Measurements from ENCODE around the gene POU1F1.
A peak's percentile ranks its signal among the peaks of the same experiment; 100 is the strongest.

Gene POU1F1

GRCh38 chr3:87269723-87270122 lies 6.7 kb downstream of the POU1F1 start:
- Histone ChIP-seq H3K4me1 (ENCODE audit: control insufficient read depth, low read depth, low read length) (no peaks in the 10 kb centered on the region), H3K18ac (ENCODE audit: low read length) (no peak overlapping the region), H3K4me3 (ENCODE audit: low read length) (no peak overlapping the region), H2BK15ac (replicated peaks; ENCODE audit: low read depth) (no peak overlapping the region), H3K56ac (ENCODE audit: low read length) (no peak overlapping the region), H3K4ac (ENCODE audit: low read depth, low read length) (no peak overlapping the region), H2BK5ac (ENCODE audit: low read length) (no peak overlapping the region), H3K36me3 (ENCODE audit: control insufficient read depth, insufficient read depth, low read length) (no peaks in the 10 kb centered on the region), H3K27me3 (ENCODE audit: insufficient read depth, low read length, poor library complexity) (no peaks in the 10 kb centered on the region), H3K9ac (ENCODE audit: low read length) (no peak overlapping the region), H4K8ac (ENCODE audit: low read depth, low read length) (no peak overlapping the region), H2BK120ac (ENCODE audit: low read depth, low read length) (no peak overlapping the region), H3K4me2 (ENCODE audit: low read length) (no peak overlapping the region), H3K79me1 (ENCODE audit: low read length) (no peaks in the 10 kb centered on the region), H2AK5ac (ENCODE audit: low read length) (no peak overlapping the region), H3K23ac (ENCODE audit: low read length) (no peak overlapping the region), H3K79me2 (ENCODE audit: control insufficient read depth, insufficient read depth, low read length) (no peaks in the 10 kb centered on the region), H3K27ac (ENCODE audit: low read depth, low read length) (no peak overlapping the region), H4K5ac (ENCODE audit: low read length) (no peak overlapping the region)
- no peak for DNase-seq

GRCh38 chr3:87268646-87269211 lies 7.7 kb downstream of the POU1F1 start:
- Histone ChIP-seq H3K23ac (ENCODE audit: low read length) (no peak overlapping the region), H3K4me3 (ENCODE audit: low read length) (no peak overlapping the region), H3K27me3 (ENCODE audit: insufficient read depth, low read length, poor library complexity) (no peaks in the 10 kb centered on the region), H3K56ac (ENCODE audit: low read length) (no peak overlapping the region), H3K79me1 (ENCODE audit: low read length) (no peaks in the 10 kb centered on the region), H2BK15ac (replicated peaks; ENCODE audit: low read depth) (no peak overlapping the region), H3K79me2 (ENCODE audit: control insufficient read depth, insufficient read depth, low read length) (no peaks in the 10 kb centered on the region), H3K4me1 (ENCODE audit: control insufficient read depth, low read depth, low read length) (no peaks in the 10 kb centered on the region), H3K4me2 (ENCODE audit: low read length) (no peak overlapping the region), H4K5ac (ENCODE audit: low read length) (no peak overlapping the region), H2AK5ac (ENCODE audit: low read length) (no peak overlapping the region), H3K18ac (ENCODE audit: low read length) (no peak overlapping the region), H2BK5ac (ENCODE audit: low read length) (no peak overlapping the region), H3K36me3 (ENCODE audit: control insufficient read depth, insufficient read depth, low read length) (no peaks in the 10 kb centered on the region), H3K27ac (ENCODE audit: low read depth, low read length) (no peak overlapping the region), H3K4ac (ENCODE audit: low read depth, low read length) (no peak overlapping the region), H4K8ac (ENCODE audit: low read depth, low read length) (no peak overlapping the region), H2BK120ac (ENCODE audit: low read depth, low read length) (no peak overlapping the region), H3K9ac (ENCODE audit: low read length) (no peak overlapping the region)
- DNase-seq, result peak; percentile 14
- WGBS (ENCODE audit: extremely low coverage, insufficient coverage, low lambda C conversion rate), result no CpG with 5 or more reads among the region's 4 CpGs

- Histone ChIP-seq H3K79me2 (ENCODE audit: control insufficient read depth, insufficient read depth, low read length) (no peaks in the 10 kb centered on the region), H3K79me1 (ENCODE audit: low read length) (no peaks in the 10 kb centered on the region), H3K9ac (ENCODE audit: low read length) (no peak overlapping the region), H3K27ac (ENCODE audit: low read depth, low read length) (no peak overlapping the region), H3K56ac (ENCODE audit: low read length) (no peak overlapping the region), H3K4ac (ENCODE audit: low read depth, low read length) (no peak overlapping the region), H3K4me1 (ENCODE audit: control insufficient read depth, low read depth, low read length) (no peaks in the 10 kb centered on the region), H3K4me2 (ENCODE audit: low read length) (no peak overlapping the region), H3K36me3 (ENCODE audit: control insufficient read depth, insufficient read depth, low read length) (no peaks in the 10 kb centered on the region), H3K27me3 (ENCODE audit: insufficient read depth, low read length, poor library complexity) (no peaks in the 10 kb centered on the region), H2BK5ac (ENCODE audit: low read length) (no peak overlapping the region), H3K18ac (ENCODE audit: low read length) (no peak overlapping the region), H3K23ac (ENCODE audit: low read length) (no peak overlapping the region), H2BK120ac (ENCODE audit: low read depth, low read length) (no peak overlapping the region), H4K8ac (ENCODE audit: low read depth, low read length) (no peak overlapping the region), H4K5ac (ENCODE audit: low read length) (no peak overlapping the region), H3K4me3 (ENCODE audit: low read length) (no peak overlapping the region), H2AK5ac (ENCODE audit: low read length) (no peak overlapping the region), H2BK15ac (replicated peaks; ENCODE audit: low read depth) (no peak overlapping the region)
- no peak for DNase-seq
- no CpG with 5 or more reads among the region's 8 CpGs for WGBS (ENCODE audit: extremely low coverage, insufficient coverage, low lambda C conversion rate)
Measured at GRCh38 chr3:87267953-87268645, 8.3 kb downstream of the POU1F1 start.

- H3K4me1 ChIP-seq (ENCODE audit: control insufficient read depth, low read depth, low read length), result no peaks in the 10 kb centered on the region
- H2AK5ac ChIP-seq (ENCODE audit: low read length), result no peak overlapping the region
- no peaks in the 10 kb centered on the region for H3K36me3 ChIP-seq (ENCODE audit: control insufficient read depth, insufficient read depth, low read length)
- H2BK120ac ChIP-seq (ENCODE audit: low read depth, low read length), result no peak overlapping the region
- no peak overlapping the region for H2BK15ac ChIP-seq (replicated peaks; ENCODE audit: low read depth)
- H3K18ac ChIP-seq (ENCODE audit: low read length), result no peak overlapping the region
- no peak overlapping the region for H3K27ac ChIP-seq (ENCODE audit: low read depth, low read length)
- H3K79me1 ChIP-seq (ENCODE audit: low read length), result no peaks in the 10 kb centered on the region
- no peak overlapping the region for H4K5ac ChIP-seq (ENCODE audit: low read length)
- DNase-seq, result no peak
- no peak overlapping the region for H3K4ac ChIP-seq (ENCODE audit: low read depth, low read length)
- H4K8ac ChIP-seq (ENCODE audit: low read depth, low read length), result no peak overlapping the region
- no peak overlapping the region for H3K4me2 ChIP-seq (ENCODE audit: low read length)
- H3K23ac ChIP-seq (ENCODE audit: low read length), result no peak overlapping the region
- H2BK5ac ChIP-seq (ENCODE audit: low read length), result no peak overlapping the region
- no CpG with 5 or more reads among the region's 2 CpGs for WGBS (ENCODE audit: extremely low coverage, insufficient coverage, low lambda C conversion rate)
- no peaks in the 10 kb centered on the region for H3K79me2 ChIP-seq (ENCODE audit: control insufficient read depth, insufficient read depth, low read length)
- H3K9ac ChIP-seq (ENCODE audit: low read length), result no peak overlapping the region
- H3K56ac ChIP-seq (ENCODE audit: low read length), result no peak overlapping the region
- no peak overlapping the region for H3K4me3 ChIP-seq (ENCODE audit: low read length)
- H3K27me3 ChIP-seq (ENCODE audit: insufficient read depth, low read length, poor library complexity), result no peaks in the 10 kb centered on the region
Measured at GRCh38 chr3:87261925-87262324, 14.5 kb downstream of the POU1F1 start.

- Histone ChIP-seq H2BK5ac (ENCODE audit: low read length) (no peak overlapping the region), H3K56ac (ENCODE audit: low read length) (no peak overlapping the region), H3K79me2 (ENCODE audit: control insufficient read depth, insufficient read depth, low read length) (no peaks in the 10 kb centered on the region), H4K5ac (ENCODE audit: low read length) (no peak overlapping the region), H3K23ac (ENCODE audit: low read length) (no peak overlapping the region), H3K9ac (ENCODE audit: low read length) (no peak overlapping the region), H3K36me3 (ENCODE audit: control insufficient read depth, insufficient read depth, low read length) (no peaks in the 10 kb centered on the region), H3K4me3 (ENCODE audit: low read length) (no peak overlapping the region), H3K27ac (ENCODE audit: low read depth, low read length) (no peak overlapping the region), H2AK5ac (ENCODE audit: low read length) (no peak overlapping the region), H2BK120ac (ENCODE audit: low read depth, low read length) (no peak overlapping the region), H3K27me3 (ENCODE audit: insufficient read depth, low read length, poor library complexity) (no peaks in the 10 kb centered on the region), H2BK15ac (replicated peaks; ENCODE audit: low read depth) (no peak overlapping the region), H3K4me2 (ENCODE audit: low read length) (no peak overlapping the region), H3K4ac (ENCODE audit: low read depth, low read length) (no peak overlapping the region), H4K8ac (ENCODE audit: low read depth, low read length) (no peak overlapping the region), H3K18ac (ENCODE audit: low read length) (no peak overlapping the region), H3K4me1 (ENCODE audit: control insufficient read depth, low read depth, low read length) (no peaks in the 10 kb centered on the region), H3K79me1 (ENCODE audit: low read length) (no peaks in the 10 kb centered on the region)
- peak; percentile 63 for DNase-seq
- no CpG with 5 or more reads among the region's 4 CpGs for WGBS (ENCODE audit: extremely low coverage, insufficient coverage, low lambda C conversion rate)
Measured at GRCh38 chr3:87260270-87260669, 16.1 kb downstream of the POU1F1 start.

- no peak overlapping the region for H3K18ac ChIP-seq (ENCODE audit: low read length)
- H3K9ac ChIP-seq (ENCODE audit: low read length), result no peak overlapping the region
- H4K5ac ChIP-seq (ENCODE audit: low read length), result no peak overlapping the region
- no peak overlapping the region for H2BK120ac ChIP-seq (ENCODE audit: low read depth, low read length)
- H3K27ac ChIP-seq (ENCODE audit: low read depth, low read length), result no peak overlapping the region
- no peak overlapping the region for H2BK15ac ChIP-seq (replicated peaks; ENCODE audit: low read depth)
- H3K27me3 ChIP-seq (ENCODE audit: insufficient read depth, low read length, poor library complexity), result no peaks in the 10 kb centered on the region
- no peak overlapping the region for H3K4me3 ChIP-seq (ENCODE audit: low read length)
- no peaks in the 10 kb centered on the region for H3K4me1 ChIP-seq (ENCODE audit: control insufficient read depth, low read depth, low read length)
- no peaks in the 10 kb centered on the region for H3K79me2 ChIP-seq (ENCODE audit: control insufficient read depth, insufficient read depth, low read length)
- H4K8ac ChIP-seq (ENCODE audit: low read depth, low read length), result no peak overlapping the region
- H3K36me3 ChIP-seq (ENCODE audit: control insufficient read depth, insufficient read depth, low read length), result no peaks in the 10 kb centered on the region
- H3K4me2 ChIP-seq (ENCODE audit: low read length), result no peak overlapping the region
- no peaks in the 10 kb centered on the region for H3K79me1 ChIP-seq (ENCODE audit: low read length)
- DNase-seq, result no peak
- H3K56ac ChIP-seq (ENCODE audit: low read length), result no peak overlapping the region
- no peak overlapping the region for H2BK5ac ChIP-seq (ENCODE audit: low read length)
- no peak overlapping the region for H2AK5ac ChIP-seq (ENCODE audit: low read length)
- no peak overlapping the region for H3K4ac ChIP-seq (ENCODE audit: low read depth, low read length)
- WGBS (ENCODE audit: extremely low coverage, insufficient coverage, low lambda C conversion rate), result no CpG with 5 or more reads among the region's 1 CpG
- H3K23ac ChIP-seq (ENCODE audit: low read length), result no peak overlapping the region
Measured at GRCh38 chr3:87250009-87250408, 26.4 kb downstream of the POU1F1 start.
